Liver (tissue), 9 donors: ENCODE data around the gene KCTD4. TPM values are rescaled to one million over a fixed set of nuclear protein-coding genes. Genes with fewer than 3 reads are reported as not detected.

ENCODE experiments used
- DNase-seq: peaks from one replicate; pipeline ENCODE4 v3.0.0-alpha.2; 2017; ENCODE audit warnings: low spot score
- H3K27ac ChIP-seq, 2 donors: one replicate each; pipeline ENCODE4 v1.7.0; 2013; ENCODE audit warnings: inconsistent platforms in 2 of 2, low read length in 2 of 2, control low read depth in 1 of 2, low read depth in 1 of 2, mild to moderate bottlenecking in 1 of 2
- H3K27me3 ChIP-seq, 4 donors: one replicate each; pipeline versions ENCODE4 v1.6.1 to v1.7.0; 2013; ENCODE audit warnings: low read length in 3 of 4, inconsistent platforms in 1 of 4, mild to moderate bottlenecking in 1 of 4, moderate library complexity in 1 of 4; ENCODE audit not compliant: control insufficient read depth in 4 of 4, insufficient read depth in 4 of 4
- H3K36me3 ChIP-seq, 4 donors: one replicate each; pipeline versions ENCODE4 v1.6.1 to v1.7.0; 2013; ENCODE audit warnings: low read length in 3 of 4, mild to moderate bottlenecking in 3 of 4, low read depth in 1 of 4, moderate library complexity in 1 of 4; ENCODE audit not compliant: control insufficient read depth in 4 of 4, insufficient read depth in 3 of 4
- H3K4me1 ChIP-seq, 4 donors: one replicate each; pipeline versions ENCODE4 v1.6.1 to v1.7.0; 2013; ENCODE audit warnings: low read length in 3 of 4, mild to moderate bottlenecking in 3 of 4, moderate library complexity in 1 of 4; ENCODE audit not compliant: control insufficient read depth in 4 of 4, insufficient read depth in 4 of 4
- H3K4me3 ChIP-seq, 3 donors: one replicate each; pipeline versions ENCODE4 v1.6.1 to v1.7.0; 2013; ENCODE audit warnings: low read length in 3 of 3, control low read depth in 1 of 3, low read depth in 1 of 3, mild to moderate bottlenecking in 1 of 3
- H3K9ac ChIP-seq, 2 donors: one replicate each; pipeline ENCODE4 v1.7.0; 2013; ENCODE audit warnings: low read length in 2 of 2, mild to moderate bottlenecking in 2 of 2, moderate library complexity in 2 of 2, control low read depth in 1 of 2, low read depth in 1 of 2
- H3K9me3 ChIP-seq, 4 donors: one replicate each; pipeline versions ENCODE4 v1.6.1 to v1.7.0; 2013; ENCODE audit warnings: low read length in 3 of 4; ENCODE audit not compliant: control insufficient read depth in 4 of 4
- ATF3 ChIP-seq: IDR thresholded peaks from 2 replicates; pipeline ENCODE4 v1.6.1; 2016; ENCODE audit warnings: antibody characterized with exemption
- CTCF ChIP-seq: fragments of 150-350 bp; IDR thresholded peaks from 2 replicates; pipeline ENCODE4 v1.5.1; 2017; ENCODE audit warnings: improper control_type of control experiment, low read depth, low read length; ENCODE audit not compliant: missing input control
- EGR1 ChIP-seq, 2 donors: IDR thresholded peaks; 2 replicates each; pipeline ENCODE4 v1.6.1; 2016 to 2018; ENCODE audit warnings: antibody characterized with exemption in 2 of 2, low read depth in 2 of 2
- FOXA1 ChIP-seq: IDR thresholded peaks from 2 replicates; pipeline ENCODE4 v1.6.1; 2016; ENCODE audit warnings: antibody characterized with exemption
- GABPA ChIP-seq, 2 donors: IDR thresholded peaks in 1 of 2; conservative IDR thresholded peaks in 1 of 2; 2 replicates each; pipeline ENCODE4 v1.6.1; 2016; ENCODE audit warnings: antibody characterized with exemption in 2 of 2, mild to moderate bottlenecking in 1 of 2, moderate library complexity in 1 of 2
- HNF4A ChIP-seq, 2 donors: conservative IDR thresholded peaks; 2 replicates each; pipeline ENCODE4 v1.6.1; 2016; ENCODE audit warnings: antibody characterized with exemption in 2 of 2, mild to moderate bottlenecking in 2 of 2
- JUND ChIP-seq, 2 donors: IDR thresholded peaks; 2 replicates each; pipeline ENCODE4 v1.6.1; 2016; ENCODE audit warnings: antibody characterized with exemption in 2 of 2
- NR2F2 ChIP-seq: IDR thresholded peaks from 2 replicates; pipeline ENCODE4 v1.6.1; 2016; ENCODE audit warnings: antibody characterized with exemption
- RAD21 ChIP-seq, 2 donors: IDR thresholded peaks; 2 replicates each; pipeline ENCODE4 v1.6.1; 2016; ENCODE audit warnings: antibody characterized with exemption in 2 of 2, mild to moderate bottlenecking in 2 of 2
- REST ChIP-seq: IDR thresholded peaks from 2 replicates; pipeline ENCODE4 v1.6.1; 2016; ENCODE audit warnings: antibody characterized with exemption, mild to moderate bottlenecking
- RXRA ChIP-seq, 2 donors: IDR thresholded peaks; 2 replicates each; pipeline ENCODE4 v1.6.1; 2017 to 2018; ENCODE audit warnings: antibody characterized with exemption in 2 of 2, mild to moderate bottlenecking in 1 of 2
- TAF1 ChIP-seq: conservative IDR thresholded peaks from 2 replicates; pipeline ENCODE4 v1.6.1; 2016; ENCODE audit warnings: antibody characterized with exemption, mild to moderate bottlenecking
- WGBS: extraction: QIAGEN DNeasy Blood & Tissue Kit; methylation state at CpG from one replicate; pipeline ENCODE4 v1.1.7; 2013; 5-methylcytosine and 5-hydroxymethylcytosine counted together
- polyA plus RNA-seq, 2 donors: library from polyadenylated mRNA; stranded (reverse) in 1 of 2; unstranded in 1 of 2; fragments of 200-250 nt in 1 of 2; fragments of >200 nt in 1 of 2; fragmentation: Nextera tagmentation in 1 of 2; extraction: Ambion mirVana in 1 of 2; gene quantifications; one replicate each; pipeline versions ENCODE4 v1.2.1 to v1.2.3, GENCODE V29; 2013 to 2015
- total RNA-seq, 2 donors: library from RNA; depleted of rRNA; stranded (reverse); fragments of >200 nt; gene quantifications; one replicate each; pipeline ENCODE4 v1.2.3, GENCODE V29; 2014
- donor health status: healthy.
- donor health status: healthy.
- donor health status: healthy.
- donor health status: healthy.
- donor health status: healthy.

KCTD4 gene
- total and polyA plus RNA-seq, 4 donors: 0.19 TPM; not detected in 3

GRCh38 chr13:45166858-45167257 lies 34.0 kb downstream of the KCTD4 start:
- Histone ChIP-seq H3K9me3 (no peaks in the 10 kb centered on the region), H3K27ac (no peak overlapping the region), H3K36me3 (peaks cover 0 to 2% (median 0%) of the 10 kb centered on the region in 4 donors), H3K4me1 (no peaks in the 10 kb centered on the region), H3K9ac (no peak overlapping the region), H3K27me3 (no peaks in the 10 kb centered on the region), H3K4me3 (no peak overlapping the region)
- DNase-seq: no peak
- WGBS: 96% methylated on average over 3 of the region's 3 CpGs
- TF ChIP-seq RXRA (IDR thresholded peaks at IDR 0.05): no peak
- TF ChIP-seq REST: no peak
- TF ChIP-seq RAD21 (IDR thresholded peaks at IDR 0.05): no peak

- H3K4me1 ChIP-seq: no peaks in the 10 kb centered on the region
- no peak overlapping the region for H3K27ac ChIP-seq
- H3K27me3 ChIP-seq: no peaks in the 10 kb centered on the region
- TF ChIP-seq NR2F2 (no peak), ATF3 (no peak), GABPA (IDR thresholded peaks at IDR 0.05 in 1 of 2, conservative IDR thresholded peaks at IDR 0.05 in 1 of 2) (no peak), EGR1 (IDR thresholded peaks at IDR 0.05; ENCODE audit: low read depth in 2 of 2) (no peak), FOXA1 (no peak), TAF1 (no peak), CTCF (no peak), REST (no peak), HNF4A (conservative IDR thresholded peaks at IDR 0.05) (no peak), JUND (IDR thresholded peaks at IDR 0.05) (no peak)
- no peaks in the 10 kb centered on the region for H3K9me3 ChIP-seq
- H3K9ac ChIP-seq: no peak overlapping the region
- 83% methylated on average over 1 of the region's 1 CpG for WGBS
- H3K4me3 ChIP-seq: no peak overlapping the region
- no peak for DNase-seq
- H3K36me3 ChIP-seq: peaks cover 0 to 3% (median 0%) of the 10 kb centered on the region in 4 donors
Observed at GRCh38 chr13:45162821-45163220, 38.0 kb downstream of the KCTD4 start.
